GM19023 (cell line): ENCODE results near the gene VCAN.
"Not testable (repeated sequence)": the region's sequence is repeated elsewhere in the genome, so short reads cannot be mapped to it uniquely, and the experiment has no call there.

Source experiments
- ATAC-seq: cut with Tn5 transposase; IDR thresholded peaks from one replicate; pipeline ENCODE4 v1.9.1; 2021; ENCODE audit warnings: mild to moderate bottlenecking, moderate library complexity; ENCODE audit not compliant: unreplicated experiment

VCAN gene

DNA sequence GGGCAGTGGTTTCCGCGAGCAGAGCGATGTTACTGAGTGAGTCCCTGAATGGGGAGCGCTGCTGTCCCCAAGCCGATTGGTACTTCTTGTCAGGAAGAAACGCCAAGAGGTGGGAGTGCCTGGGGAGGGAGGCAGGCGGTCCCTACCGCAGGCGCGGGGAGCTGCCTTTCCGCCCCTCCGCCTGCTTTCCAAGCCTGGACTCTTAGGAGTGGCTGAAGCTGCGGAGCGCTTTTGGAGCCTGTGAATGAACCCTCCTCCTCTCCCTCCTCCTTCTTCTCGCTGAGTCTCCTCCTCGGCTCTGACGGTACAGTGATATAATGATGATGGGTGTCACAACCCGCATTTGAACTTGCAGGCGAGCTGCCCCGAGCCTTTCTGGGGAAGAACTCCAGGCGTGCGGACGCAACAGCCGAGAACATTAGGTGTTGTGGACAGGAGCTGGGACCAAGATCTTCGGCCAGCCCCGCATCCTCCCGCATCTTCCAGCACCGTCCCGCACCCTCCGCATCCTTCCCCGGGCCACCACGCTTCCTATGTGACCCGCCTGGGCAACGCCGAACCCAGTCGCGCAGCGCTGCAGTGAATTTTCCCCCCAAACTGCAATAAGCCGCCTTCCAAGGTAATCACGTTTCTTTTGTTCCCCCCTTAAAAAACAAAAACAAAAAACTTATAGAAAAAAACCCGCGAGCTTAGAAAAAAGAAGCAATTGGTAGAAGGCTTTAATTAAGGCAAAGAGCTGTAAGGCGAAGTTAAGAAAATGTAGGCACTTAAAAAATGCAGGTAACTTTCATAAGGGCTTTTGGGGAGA lies at the start of gene VCAN:
Gene VCAN, plus strand, starts transcription at position 340 of the 808 bp plus-strand sequence. CDS start 11,775 bp downstream, outside the sequence.
- no peak for ATAC-seq

DNA sequence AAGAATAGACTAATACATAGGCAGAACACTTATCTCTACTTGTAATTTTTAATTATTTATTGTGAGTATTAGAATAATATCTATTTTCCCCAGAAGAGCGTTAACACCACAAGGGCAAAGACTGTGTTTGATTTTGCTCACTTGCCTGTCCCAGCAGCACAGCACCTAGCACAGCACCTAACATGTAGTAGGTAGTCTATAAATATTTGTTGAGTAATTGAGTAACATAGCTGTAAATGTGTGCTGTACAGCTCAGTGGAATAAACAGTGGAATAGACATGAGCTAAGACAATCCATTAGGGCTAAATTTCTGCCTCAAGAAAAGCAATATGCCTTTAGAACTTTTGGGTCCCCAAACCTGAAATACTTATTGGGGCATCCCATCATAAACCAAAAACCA lies 49.3 kb upstream of the VCAN start:
- no peak for ATAC-seq

DNA sequence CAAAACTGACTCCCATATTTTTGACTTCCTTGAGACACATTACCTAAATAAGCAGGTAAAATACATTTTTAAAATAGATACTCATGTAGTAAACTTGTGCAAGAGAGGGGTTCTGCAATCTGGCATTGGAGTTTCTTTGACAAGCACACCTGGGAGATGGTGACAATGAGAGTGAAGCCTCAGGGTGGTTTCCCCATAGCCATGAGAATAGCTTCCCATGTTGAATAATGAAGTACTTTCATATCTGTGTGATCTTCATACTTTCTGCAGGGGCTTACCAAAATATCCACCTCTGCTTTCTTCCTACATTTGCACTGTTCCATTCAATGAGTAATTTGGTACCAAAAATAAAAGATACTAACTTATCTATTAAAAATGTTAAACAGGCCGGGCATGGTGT lies 44.7 kb upstream of the VCAN start:
- peak; percentile 71 for ATAC-seq

DNA sequence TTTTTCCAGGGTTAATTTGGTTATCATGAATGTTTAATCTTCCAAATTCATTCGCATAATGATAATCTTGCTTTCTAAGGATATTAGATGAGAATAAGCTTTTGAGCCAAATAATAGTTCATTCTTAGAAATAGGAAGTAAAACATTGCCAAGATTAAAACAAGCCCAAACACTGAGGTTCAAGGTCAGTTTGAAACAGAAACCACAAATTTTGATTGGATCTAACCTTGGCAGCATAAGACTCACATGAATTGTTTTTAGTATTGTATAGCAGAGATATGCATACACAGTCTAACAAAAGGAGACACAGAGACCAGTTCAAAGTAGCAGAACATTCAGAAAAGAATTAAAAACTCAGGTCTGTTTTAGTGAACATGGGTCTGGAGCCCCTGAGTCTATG lies 43.4 kb upstream of the VCAN start:
- ATAC-seq: no peak

DNA sequence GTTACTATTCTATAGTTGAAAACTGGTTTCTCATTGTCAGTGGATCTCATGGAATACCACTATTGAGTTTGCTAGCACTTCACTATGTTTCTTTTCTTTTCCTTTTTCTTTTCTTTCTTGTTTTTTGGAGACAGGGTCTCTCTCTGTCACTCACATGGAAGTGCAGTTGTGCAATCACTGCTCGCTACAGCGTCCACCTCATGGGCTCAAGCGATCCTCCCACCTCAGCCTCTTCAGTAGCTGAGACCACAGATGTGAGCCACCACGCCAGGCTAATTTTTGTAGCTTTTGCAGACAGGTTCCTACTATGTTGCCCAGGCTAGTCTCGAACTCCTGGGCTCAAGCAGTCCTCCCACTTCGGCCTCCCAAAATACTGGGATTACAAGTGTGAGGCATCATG lies 42.7 kb upstream of the VCAN start:
- no peak for ATAC-seq

DNA sequence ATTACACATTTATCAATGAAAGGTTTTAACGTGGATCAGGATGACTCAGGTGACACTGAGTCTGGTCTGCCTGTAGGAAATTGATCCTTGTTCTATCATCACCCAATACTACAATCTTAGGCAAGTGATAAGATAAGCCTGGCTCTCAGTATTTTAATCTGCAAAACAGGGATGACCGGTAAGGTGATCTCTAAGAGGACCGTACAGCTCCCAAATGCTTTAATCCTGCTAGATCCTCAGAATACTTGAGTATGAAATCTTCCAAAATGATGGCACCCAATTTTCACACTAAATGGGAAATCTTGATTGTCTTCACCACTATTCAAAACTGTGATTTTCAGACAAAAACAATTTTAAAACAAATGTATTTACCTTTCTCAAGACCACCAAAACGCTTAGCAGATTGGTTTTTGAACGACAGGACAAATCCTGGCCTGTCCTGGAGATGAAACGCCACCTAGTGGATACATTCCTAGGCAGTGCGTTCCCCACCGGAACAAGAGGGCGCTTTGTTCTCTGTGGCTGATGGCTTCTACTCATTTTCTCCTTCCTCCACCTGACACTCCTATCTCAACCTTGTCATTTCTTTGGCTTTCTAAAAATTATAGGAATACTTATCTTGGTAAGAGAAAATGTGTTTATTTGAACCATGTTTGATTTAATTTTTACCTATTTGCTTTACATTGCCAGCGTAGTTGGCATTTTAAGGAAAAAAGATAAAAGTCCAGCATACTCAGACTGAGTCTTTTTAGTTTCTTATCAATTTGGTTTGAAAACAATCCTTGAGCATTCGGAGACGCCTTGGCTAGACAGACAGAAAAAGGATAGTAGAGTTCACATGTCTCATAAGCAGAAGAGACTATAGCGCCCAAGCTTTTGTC lies 41.2 kb upstream of the VCAN start:
- peak; percentile 64 for ATAC-seq

DNA sequence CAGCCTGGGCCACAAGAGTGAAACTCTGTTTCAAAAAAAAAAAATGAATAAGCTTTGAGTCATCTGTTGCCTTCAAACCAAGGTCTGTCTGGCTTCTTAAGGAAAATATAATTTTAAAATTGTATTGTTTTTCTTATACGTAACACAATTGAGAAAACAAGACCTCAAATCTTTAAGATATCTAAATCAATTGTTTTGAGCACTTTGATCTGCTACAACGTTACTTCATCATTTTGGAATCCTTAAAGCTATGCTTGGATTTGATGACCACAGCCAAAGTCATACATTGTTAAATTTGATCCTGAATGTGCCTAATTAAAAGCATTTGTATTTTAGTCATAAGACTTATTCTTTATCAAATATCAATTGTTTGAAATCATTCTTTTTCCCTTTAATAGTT lies 37.7 kb upstream of the VCAN start:
- ATAC-seq: no peak

DNA sequence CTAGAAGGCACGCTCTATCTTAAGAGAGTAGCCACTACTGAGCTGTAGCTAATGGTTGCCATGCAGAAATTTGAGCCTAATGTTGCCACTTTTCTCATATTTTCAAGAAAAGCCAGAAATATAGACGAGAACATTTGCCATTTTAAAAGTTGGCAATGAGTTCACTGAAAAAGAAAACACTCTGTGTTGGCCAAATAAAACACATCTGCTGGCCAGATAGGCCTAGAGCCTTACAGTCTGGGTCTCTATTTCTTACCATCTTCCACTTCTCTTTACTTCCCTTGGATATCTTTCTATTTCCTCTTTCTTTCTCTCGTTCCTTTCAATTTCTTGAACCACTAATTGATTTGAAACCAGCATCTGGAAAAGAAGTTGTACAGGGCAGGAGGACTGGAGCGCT lies 36.6 kb upstream of the VCAN start:
- ATAC-seq: no peak

DNA sequence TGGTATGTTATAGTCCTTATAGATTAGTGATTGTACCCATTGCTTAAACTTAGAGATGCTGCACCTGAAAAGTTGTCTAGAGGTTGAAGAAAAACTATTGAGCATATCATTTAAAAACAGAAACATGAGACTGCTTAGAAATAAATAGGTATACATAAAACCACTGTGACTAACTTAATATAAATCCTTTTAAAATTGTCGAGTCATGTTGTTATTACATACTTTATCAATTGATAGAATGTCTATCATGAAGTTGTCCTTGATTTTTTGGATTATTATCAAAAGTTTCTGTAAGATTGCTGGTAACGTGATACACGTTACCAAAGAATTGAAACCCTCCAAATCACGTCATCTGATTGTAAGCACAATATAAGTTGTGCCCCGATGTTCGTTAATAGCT lies 35.3 kb upstream of the VCAN start:
- no peak for ATAC-seq

DNA sequence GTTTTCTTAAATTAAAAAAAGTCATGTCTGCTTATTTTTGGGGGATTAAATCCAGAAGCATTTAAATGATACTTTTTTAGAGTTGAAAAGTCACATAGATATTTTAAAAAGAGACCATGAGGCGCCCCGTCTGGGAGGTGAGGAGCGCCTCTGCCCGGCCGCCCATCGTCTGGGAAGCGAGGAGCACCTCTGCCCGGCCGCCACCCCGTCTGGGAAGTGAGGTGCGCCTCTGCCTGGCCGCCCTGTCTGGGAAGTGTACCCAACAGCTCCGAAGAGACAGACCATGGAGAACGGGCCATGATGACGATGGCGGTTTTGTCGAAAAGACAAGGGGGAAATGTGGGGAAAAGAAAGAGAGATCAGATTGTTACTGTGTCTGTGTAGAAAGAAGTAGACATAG lies 33.8 kb upstream of the VCAN start:
- not testable (repeated sequence) for ATAC-seq

DNA sequence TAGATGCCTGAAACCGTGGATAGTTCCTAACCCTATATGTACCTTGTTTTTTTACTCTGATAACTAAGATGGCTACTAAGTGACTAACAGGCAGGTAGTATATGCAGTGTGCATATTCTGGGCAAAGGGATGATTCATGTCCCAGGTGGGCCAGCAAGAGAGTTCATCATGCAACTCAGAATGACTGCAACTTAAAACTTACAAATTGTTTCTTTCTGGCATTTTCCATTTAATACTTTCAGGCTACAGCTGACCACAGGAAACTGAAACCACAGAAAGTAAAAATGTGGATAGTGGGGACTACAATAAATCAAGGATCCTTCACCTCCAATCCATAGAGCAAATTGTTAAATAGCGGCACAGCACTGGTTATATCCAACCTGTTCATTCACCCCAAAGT lies 30.7 kb upstream of the VCAN start:
- no peak for ATAC-seq

DNA sequence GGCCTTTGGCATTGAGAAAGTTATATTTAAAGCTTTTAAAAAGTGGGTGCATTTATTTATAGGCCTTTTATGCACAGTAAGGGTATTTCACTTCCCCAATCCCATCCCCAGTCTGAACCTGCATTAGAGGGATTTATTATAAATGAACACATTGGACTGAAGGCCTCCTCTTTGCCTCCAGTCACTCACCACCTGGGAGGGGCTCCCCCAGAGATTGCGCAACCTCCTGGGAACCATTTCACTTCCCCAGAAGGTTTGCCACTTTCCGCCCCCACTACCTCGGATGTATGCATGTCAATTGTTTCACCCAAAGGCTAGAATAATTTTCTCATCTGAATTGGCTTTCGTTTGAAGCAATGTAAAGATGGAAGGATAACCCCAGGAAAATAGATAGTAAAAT lies 29.8 kb upstream of the VCAN start:
- ATAC-seq: no peak

DNA sequence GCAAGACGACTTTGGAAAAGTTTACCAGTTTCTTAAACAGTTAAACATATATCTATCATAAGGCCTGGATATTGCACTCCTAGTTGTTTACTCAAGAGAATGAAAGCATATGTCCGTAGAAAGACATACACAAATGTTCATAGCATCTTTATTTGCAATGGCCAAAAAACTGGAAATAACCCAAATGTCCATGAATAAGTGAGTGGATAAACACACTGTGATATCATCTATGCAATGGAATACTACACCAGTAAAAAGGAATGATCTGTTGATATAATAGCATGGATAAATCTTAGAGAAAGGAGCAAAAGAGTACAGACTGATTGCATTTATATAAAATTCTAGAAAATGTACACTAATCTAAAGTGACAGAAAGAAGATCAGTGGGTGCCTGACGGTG lies 28.0 kb upstream of the VCAN start:
- ATAC-seq: no peak

DNA sequence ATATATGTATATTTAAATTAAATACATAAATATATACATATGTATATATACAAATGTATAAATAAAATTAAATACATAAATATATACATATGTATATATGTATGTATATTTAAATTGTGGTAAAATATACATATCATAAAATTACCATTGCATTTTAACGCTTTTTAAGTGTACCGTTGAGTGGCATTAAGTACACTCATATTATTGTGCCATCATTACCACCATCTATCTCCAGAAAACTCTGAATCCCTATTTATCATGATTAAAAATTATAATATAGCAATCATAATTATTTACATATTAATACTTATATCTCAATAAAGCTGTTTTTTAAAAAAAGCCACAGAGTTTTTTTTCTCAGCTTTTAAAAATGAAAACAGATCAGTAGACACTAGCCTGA lies 27.1 kb upstream of the VCAN start:
- no peak for ATAC-seq

DNA sequence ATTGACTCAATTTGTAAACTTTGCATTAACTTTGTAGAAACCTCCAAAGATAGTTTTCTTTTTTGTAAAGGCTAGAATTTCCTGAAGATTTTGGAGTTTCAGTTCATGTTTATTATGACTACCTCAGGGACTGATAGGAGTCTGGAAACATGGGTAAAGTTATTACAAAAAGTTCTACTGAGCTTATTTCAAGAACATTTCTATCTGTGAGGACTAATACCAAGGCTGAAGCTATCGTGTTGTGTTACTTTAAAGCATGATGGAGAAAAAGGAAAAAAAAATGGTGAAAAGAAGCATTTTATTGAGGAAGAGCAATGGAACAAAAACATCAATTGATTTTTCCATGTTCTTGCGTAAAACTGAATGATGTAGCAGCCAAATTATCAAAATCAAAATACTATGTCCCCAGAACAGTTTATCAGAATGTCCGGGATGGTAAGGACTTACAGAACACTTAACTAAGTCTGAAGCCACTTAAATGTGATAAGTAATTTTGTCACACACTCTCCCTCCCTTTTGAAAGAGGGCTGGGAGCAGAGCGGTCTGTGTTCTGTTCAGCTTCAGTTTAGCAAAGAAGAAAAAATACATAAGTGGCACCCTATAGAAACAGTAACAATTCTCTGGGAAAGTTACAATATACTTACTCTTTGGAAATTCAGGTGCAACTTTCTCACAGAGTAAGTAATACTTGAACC lies 25.1 kb upstream of the VCAN start:
- no peak for ATAC-seq

DNA sequence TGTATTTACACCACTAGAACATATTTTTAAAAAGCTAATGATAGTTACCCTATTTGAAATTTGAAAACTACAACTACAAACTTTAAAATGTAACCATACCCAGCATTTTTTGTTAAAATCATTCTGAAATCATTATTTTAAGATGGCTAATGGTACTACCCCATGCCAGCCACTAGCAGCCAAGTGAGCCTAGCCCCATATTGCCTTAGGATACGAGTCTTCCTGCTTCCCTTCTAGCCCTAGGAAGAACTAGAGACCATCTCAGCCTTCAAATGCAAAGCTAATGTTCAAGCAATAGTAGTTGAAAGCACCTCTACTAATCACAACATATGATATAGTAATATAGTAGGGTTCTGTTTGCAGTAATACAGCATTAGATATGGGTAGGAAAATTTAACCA lies 24.0 kb upstream of the VCAN start:
- no peak for ATAC-seq

DNA sequence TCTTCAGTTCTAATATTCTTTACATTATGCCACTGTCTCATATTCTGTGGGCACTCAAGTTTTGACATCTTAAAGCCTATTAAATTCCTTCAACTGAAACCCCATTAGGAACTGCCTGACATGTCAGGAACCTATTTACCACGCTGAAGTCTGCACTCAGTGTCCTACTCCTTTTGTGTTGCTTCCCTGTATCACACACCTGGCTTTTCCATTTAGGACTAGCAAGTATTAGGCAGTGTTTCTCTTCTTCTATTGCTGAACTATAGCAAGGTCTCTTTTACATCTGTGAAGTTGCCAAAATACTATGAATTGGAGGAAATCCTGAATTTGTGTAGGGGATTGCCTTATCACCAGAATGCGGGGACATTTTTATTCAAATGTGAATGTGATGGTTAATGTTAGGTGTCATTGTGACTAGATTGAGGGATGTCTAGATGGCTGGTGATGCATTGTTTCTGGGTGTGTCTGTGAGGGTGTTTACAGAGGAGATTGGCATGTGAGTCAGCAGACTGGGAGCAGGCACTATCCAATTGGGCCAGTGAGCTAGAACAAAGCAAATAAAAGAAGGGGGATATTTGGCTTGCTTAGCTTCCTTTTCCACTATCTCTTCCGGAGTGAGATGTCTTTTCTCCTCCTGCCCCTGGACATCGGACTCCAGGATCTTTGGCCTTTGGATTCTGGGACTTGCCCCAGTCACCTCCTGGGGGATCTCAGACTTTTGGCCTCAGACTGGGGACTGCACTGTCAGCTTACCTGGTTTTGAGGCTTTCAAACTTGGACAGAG lies 21.2 kb upstream of the VCAN start:
- ATAC-seq: no peak

DNA sequence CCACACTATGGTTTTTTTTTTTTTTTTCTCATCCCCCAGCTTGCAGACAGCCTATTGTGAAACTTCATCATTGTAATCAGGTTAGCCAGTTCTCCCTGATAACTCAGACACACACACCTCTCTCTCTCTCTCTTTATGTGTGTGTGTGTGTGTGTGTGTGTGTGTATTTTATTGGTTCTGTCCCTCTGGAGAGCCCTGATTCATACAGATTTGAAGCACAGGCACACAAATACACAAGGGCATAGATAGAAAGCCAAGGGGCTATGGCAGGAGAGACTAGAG lies 20.6 kb upstream of the VCAN start:
- ATAC-seq: no peak

DNA sequence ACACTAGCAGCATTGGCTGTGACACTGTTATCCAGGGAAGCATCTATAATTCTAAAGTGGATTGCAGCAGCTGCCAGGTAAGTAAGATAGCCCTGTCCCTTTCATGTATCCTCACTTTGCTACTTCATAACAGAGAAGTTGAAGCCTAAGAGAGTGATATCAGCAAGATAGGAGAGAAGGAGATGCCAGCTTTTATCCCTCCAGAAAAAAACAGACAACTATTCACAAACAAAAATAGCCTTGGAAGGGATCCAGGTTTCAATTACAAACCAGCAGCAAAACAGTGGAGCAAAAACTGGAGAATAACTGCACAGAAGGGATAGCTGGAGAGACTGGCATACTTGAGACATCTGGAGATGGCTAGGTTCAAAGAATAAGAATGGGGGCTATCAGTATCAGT lies 19.6 kb upstream of the VCAN start:
- no peak for ATAC-seq

DNA sequence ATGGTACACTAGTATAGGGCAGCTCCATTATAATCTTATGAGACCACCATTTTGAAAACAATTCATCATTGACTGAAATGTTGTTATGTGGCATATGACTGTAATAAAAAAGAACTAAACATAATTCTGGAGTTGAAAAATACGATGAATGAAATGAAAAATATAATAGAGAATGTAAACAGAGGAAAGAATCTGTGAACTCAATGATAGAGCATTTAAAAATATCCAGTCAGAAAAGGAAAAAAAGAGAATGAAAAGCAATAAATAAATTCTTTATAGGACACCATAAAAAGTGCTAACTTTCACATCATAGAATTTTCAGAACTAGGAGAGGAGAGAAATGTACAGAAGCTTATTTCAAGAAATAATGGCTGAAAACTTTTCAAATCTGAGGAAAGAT lies 17.6 kb upstream of the VCAN start:
- no peak for ATAC-seq

DNA sequence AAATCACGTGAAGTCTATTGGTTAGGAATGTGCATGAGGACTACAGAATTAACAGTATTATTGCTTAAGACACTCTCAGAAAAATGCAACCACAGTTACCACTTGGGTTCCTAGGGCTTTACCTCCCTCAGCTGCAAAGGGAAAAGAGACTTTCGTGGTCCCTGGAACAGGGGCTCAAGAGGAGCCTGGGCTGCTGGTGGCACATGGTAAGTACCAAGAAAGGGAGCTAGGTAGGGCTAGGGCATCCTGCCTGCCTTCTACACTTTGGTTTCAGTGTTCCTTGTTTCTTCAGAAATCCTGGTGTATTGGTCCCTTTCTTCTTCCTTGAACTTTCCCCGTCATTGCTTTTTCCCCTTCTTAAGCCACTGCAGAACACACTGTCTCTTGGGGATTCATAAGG lies 7.3 kb upstream of the VCAN start:
- no peak for ATAC-seq
